ENCODE measurements around the gene SMARCAD1.

GRCh38 chr4:94232519-94232918 lies 24.9 kb downstream of the SMARCAD1 start:
- TF ChIP-seq, protein P1, sequence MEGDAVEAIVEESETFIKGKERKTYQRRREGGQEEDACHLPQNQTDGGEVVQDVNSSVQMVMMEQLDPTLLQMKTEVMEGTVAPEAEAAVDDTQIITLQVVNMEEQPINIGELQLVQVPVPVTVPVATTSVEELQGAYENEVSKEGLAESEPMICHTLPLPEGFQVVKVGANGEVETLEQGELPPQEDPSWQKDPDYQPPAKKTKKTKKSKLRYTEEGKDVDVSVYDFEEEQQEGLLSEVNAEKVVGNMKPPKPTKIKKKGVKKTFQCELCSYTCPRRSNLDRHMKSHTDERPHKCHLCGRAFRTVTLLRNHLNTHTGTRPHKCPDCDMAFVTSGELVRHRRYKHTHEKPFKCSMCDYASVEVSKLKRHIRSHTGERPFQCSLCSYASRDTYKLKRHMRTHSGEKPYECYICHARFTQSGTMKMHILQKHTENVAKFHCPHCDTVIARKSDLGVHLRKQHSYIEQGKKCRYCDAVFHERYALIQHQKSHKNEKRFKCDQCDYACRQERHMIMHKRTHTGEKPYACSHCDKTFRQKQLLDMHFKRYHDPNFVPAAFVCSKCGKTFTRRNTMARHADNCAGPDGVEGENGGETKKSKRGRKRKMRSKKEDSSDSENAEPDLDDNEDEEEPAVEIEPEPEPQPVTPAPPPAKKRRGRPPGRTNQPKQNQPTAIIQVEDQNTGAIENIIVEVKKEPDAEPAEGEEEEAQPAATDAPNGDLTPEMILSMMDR (optimal IDR thresholded peaks at IDR 0.05 in 1 of 3, IDR thresholded peaks at IDR 0.05 in 1 of 3, conservative IDR thresholded peaks at IDR 0.05 in 1 of 3; ENCODE audit: extremely low read depth in 1 of 3, insufficient read depth in 2 of 3, low read length in 3 of 3) = no peak
- no peak for TF ChIP-seq EZH2 (IDR thresholded peaks at IDR 0.05; ENCODE audit: low read length)

Data from keratinocyte (primary cell).